ENCODE results near the gene AP5S1.

- no peak for TF ChIP-seq CTCF (IDR thresholded peaks at IDR 0.05)
- no peak for TF ChIP-seq POLR2A (IDR thresholded peaks at IDR 0.05)
Measured at GRCh38 chr20:3797592-3798372, 22.6 kb upstream of the AP5S1 start.

Measured in uterus (tissue), 2 donors.